Neural progenitor cell (in vitro differentiated cells): ENCODE results near the gene FOXL2NB. TPM values are rescaled to one million over a fixed set of nuclear protein-coding genes. Genes with fewer than 3 reads are reported as not detected.

Source experiments
- DNase-seq: peaks from one replicate; pipeline ENCODE4 v3.0.0-alpha.2; 2016; ENCODE audit warnings: low spot score
- H2AFZ ChIP-seq: fragments of 200-600 bp; sonication (generic); replicated peaks from 2 replicates; pipeline ENCODE4 v1.6.1; 2016; ENCODE audit warnings: antibody characterized with exemption
- H3F3A ChIP-seq: fragments of 200-600 bp; sonication (generic); 2 replicates; pipeline ENCODE4 v1.6.1; 2016; ENCODE audit warnings: antibody characterized with exemption, low read depth
- H3K27ac ChIP-seq: fragments of 200-600 bp; sonication (generic); 2 replicates; pipeline ENCODE4 v1.5.1; 2016; ENCODE audit warnings: mild to moderate bottlenecking
- H3K27me3 ChIP-seq: fragments of 200-600 bp; sonication (generic); 2 replicates; pipeline ENCODE4 v1.6.1; 2016; ENCODE audit warnings: mild to moderate bottlenecking, moderate library complexity
- H3K36me3 ChIP-seq: fragments of 200-600 bp; sonication (generic); 2 replicates; pipeline ENCODE4 v1.5.1; 2016
- H3K4me1 ChIP-seq: fragments of 200-600 bp; sonication (generic); 2 replicates; pipeline ENCODE4 v1.6.1; 2016; ENCODE audit warnings: mixed run types
- H3K4me2 ChIP-seq: fragments of 200-600 bp; sonication (generic); 2 replicates; pipeline ENCODE4 v1.6.1; 2016
- H3K4me3 ChIP-seq: fragments of 200-600 bp; sonication (generic); 2 replicates; pipeline ENCODE4 v1.5.1; 2016
- H3K79me2 ChIP-seq: fragments of 200-600 bp; sonication (generic); 2 replicates; pipeline ENCODE4 v1.6.1; 2016; ENCODE audit warnings: low read depth
- H3K9ac ChIP-seq: fragments of 200-600 bp; sonication (generic); 2 replicates; pipeline ENCODE4 v1.6.1; 2016
- H3K9me3 ChIP-seq: fragments of 200-600 bp; sonication (generic); 2 replicates; pipeline ENCODE4 v1.5.1; 2016; ENCODE audit warnings: low read depth
- H4K20me1 ChIP-seq: fragments of 200-600 bp; sonication (generic); 2 replicates; pipeline ENCODE4 v1.6.1; 2016; ENCODE audit warnings: low read depth
- H3K27ac Mint-ChIP-seq: 3 replicates; pipeline ENCODE4 v1.8.0; 2021; ENCODE audit warnings: mixed read lengths
- H3K27me3 Mint-ChIP-seq: 2 replicates; pipeline ENCODE4 v1.8.0; 2022; ENCODE audit warnings: low read depth, mild to moderate bottlenecking, inconsistent platforms, moderate library complexity, mixed read lengths; ENCODE audit not compliant: insufficient read depth
- H3K36me3 Mint-ChIP-seq: 3 replicates; pipeline ENCODE4 v1.8.0; 2021; ENCODE audit warnings: mixed read lengths
- H3K4me1 Mint-ChIP-seq: 3 replicates; pipeline ENCODE4 v1.8.0; 2021; ENCODE audit warnings: mixed read lengths
- H3K4me3 Mint-ChIP-seq: 3 replicates; pipeline ENCODE4 v1.8.0; 2021; ENCODE audit warnings: mild to moderate bottlenecking, moderate library complexity, mixed read lengths
- H3K9me3 Mint-ChIP-seq: 3 replicates; pipeline ENCODE4 v1.8.0; 2020; ENCODE audit warnings: mixed read lengths
- CTCF ChIP-seq: fragments of 200-600 bp; sonication (generic); IDR thresholded peaks from 2 replicates; pipeline ENCODE4 v1.5.1; 2017; ENCODE audit warnings: antibody characterized with exemption, mild to moderate bottlenecking
- EZH2 ChIP-seq: fragments of 200-600 bp; sonication (generic); IDR thresholded peaks from 2 replicates; pipeline ENCODE4 v1.6.1; 2017; ENCODE audit warnings: antibody characterized with exemption, mild to moderate bottlenecking, moderate library complexity
- EZH2phosphoT487 ChIP-seq: fragments of 200-600 bp; sonication (generic); IDR thresholded peaks from 2 replicates; pipeline ENCODE4 v1.6.1; 2017; ENCODE audit warnings: antibody characterized with exemption
- total RNA-seq: library from RNA; depleted of rRNA; stranded (reverse); fragments of >200 nt; gene quantifications from 2 replicates; pipeline ENCODE4 v1.2.3, GENCODE V29; 2015; ENCODE audit warnings: low replicate concordance

The FOXL2NB gene
- total RNA-seq, 1 donor from 2014 or later: 0.09 TPM

- no peak for TF ChIP-seq EZH2phosphoT487
- TF ChIP-seq EZH2: peak; percentile 100
- peak overlapping the region; percentile 83 for H3K4me3 Mint-ChIP-seq
- no peaks in the 10 kb centered on the region for H3K9me3 ChIP-seq
- H3K4me3 ChIP-seq: peak overlapping the region; percentile 28
- H3K79me2 ChIP-seq: no peaks in the 10 kb centered on the region
- peak overlapping the region; percentile 69 for H3K4me2 ChIP-seq
- peaks cover 94% of the 10 kb centered on the region for H4K20me1 ChIP-seq
- no peaks in the 10 kb centered on the region for H3K9me3 Mint-ChIP-seq
- peaks cover 44% of the 10 kb centered on the region for H3K4me1 ChIP-seq
- no peak overlapping the region for H3K27ac ChIP-seq
- no peak for DNase-seq
- peaks cover 24% of the 10 kb centered on the region for H3K4me1 Mint-ChIP-seq
- no peak overlapping the region for H3K9ac ChIP-seq
- H3K36me3 ChIP-seq: no peaks in the 10 kb centered on the region
- no peak overlapping the region for H3K27ac Mint-ChIP-seq
- H2AFZ ChIP-seq: peak overlapping the region; percentile 38
- no peaks in the 10 kb centered on the region for H3K36me3 Mint-ChIP-seq
- H3K27me3 ChIP-seq: peaks cover 100% of the 10 kb centered on the region
- H3F3A ChIP-seq: peaks cover 15% of the 10 kb centered on the region
- H3K27me3 Mint-ChIP-seq: peaks cover 81% of the 10 kb centered on the region
Observed at GRCh38 chr3:138944654-138944928, 2.4 kb upstream of the FOXL2NB start.

GRCh38 chr3:138944929-138945708 is 1.9 kb upstream of the FOXL2NB start:
- H3K27me3 ChIP-seq: peaks cover 100% of the 10 kb centered on the region
- Mint-ChIP-seq H3K27ac (no peak overlapping the region), H3K27me3 (peaks cover 79% of the 10 kb centered on the region), H3K9me3 (no peaks in the 10 kb centered on the region), H3K4me3 (peak overlapping the region; percentile 83), H3K4me1 (peaks cover 23% of the 10 kb centered on the region), H3K36me3 (no peaks in the 10 kb centered on the region)
- no peaks in the 10 kb centered on the region for H3K36me3 ChIP-seq
- H3K9ac ChIP-seq: no peak overlapping the region
- peaks cover 15% of the 10 kb centered on the region for H3F3A ChIP-seq
- peak overlapping the region; percentile 38 for H2AFZ ChIP-seq
- no peak overlapping the region for H3K27ac ChIP-seq
- peak; percentile 85 for DNase-seq
- peaks cover 93% of the 10 kb centered on the region for H4K20me1 ChIP-seq
- H3K4me1 ChIP-seq: peaks cover 44% of the 10 kb centered on the region
- no peaks in the 10 kb centered on the region for H3K9me3 ChIP-seq
- TF ChIP-seq CTCF (no peak), EZH2 (peak; percentile 99), EZH2phosphoT487 (peak; percentile 100)
- H3K4me2 ChIP-seq: peak overlapping the region; percentile 69
- H3K79me2 ChIP-seq: no peaks in the 10 kb centered on the region
- peak overlapping the region; percentile 28 for H3K4me3 ChIP-seq

- Histone ChIP-seq H3K27ac (no peak overlapping the region), H3F3A (peaks cover 15% of the 10 kb centered on the region), H3K9ac (no peak overlapping the region), H3K9me3 (no peaks in the 10 kb centered on the region), H3K4me1 (peaks cover 47% of the 10 kb centered on the region), H3K79me2 (no peaks in the 10 kb centered on the region), H3K4me3 (peak overlapping the region; percentile 46), H3K36me3 (no peaks in the 10 kb centered on the region), H3K4me2 (peak overlapping the region; percentile 78), H4K20me1 (peaks cover 93% of the 10 kb centered on the region), H2AFZ (peak overlapping the region; percentile 81), H3K27me3 (peaks cover 100% of the 10 kb centered on the region)
- Mint-ChIP-seq H3K9me3 (no peaks in the 10 kb centered on the region), H3K27me3 (peaks cover 79% of the 10 kb centered on the region), H3K4me1 (peaks cover 28% of the 10 kb centered on the region), H3K4me3 (peak overlapping the region; percentile 75), H3K27ac (no peak overlapping the region), H3K36me3 (no peaks in the 10 kb centered on the region)
- TF ChIP-seq EZH2 (no peak), EZH2phosphoT487 (no peak), CTCF (peak; percentile 41)
- DNase-seq: peak; percentile 66
Observed at GRCh38 chr3:138945709-138946662, 1.0 kb upstream of the FOXL2NB start.
